HCT116 (cell line): ENCODE data around the gene RXRA. TPM values are rescaled to one million over a fixed set of nuclear protein-coding genes. Genes with fewer than 3 reads are reported as not detected.

Source experiments
- ATAC-seq: fragments of 200-7000 bp; cut with Tn5 transposase; 2 replicates; pipeline ENCODE4 v1.9.1; 2020; ENCODE audit warnings: mild to moderate bottlenecking, moderate library complexity
- BruUV-seq: library from RNA; stranded (reverse); fragments of 400-500 nt; replicated peaks from 2 replicates; lab custom pipeline; 2021; lab: Mats Ljungman, UMichigan
- CTCF ChIA-PET: fragments of 300-600 bp; sonication (Branson Sonifier 250); formaldehyde crosslinking; loops from one replicate; lab custom pipeline; 2021; ENCODE audit warnings: antibody characterized with exemption; lab: Charles Lee
- POLR2A ChIA-PET: fragments of 300-600, 350-600 bp; sonication (Branson Sonifier 250); formaldehyde crosslinking; loops from one replicate; lab custom pipeline; 2021; ENCODE audit warnings: antibody characterized with exemption; lab: Charles Lee
- RAD21 ChIA-PET, 2 experiments: fragments of 300-600 bp; sonication (Branson Sonifier 250); formaldehyde crosslinking; loops; one replicate each; lab custom pipeline; 2023; ENCODE audit warnings: low total read pairs in 2 of 2; ENCODE audit not compliant: uncharacterized antibody in 2 of 2, unreplicated experiment in 2 of 2, low non-redundant PET in 1 of 2; lab: Charles Lee
- DNase-seq: peaks from one replicate; pipeline ENCODE4 v3.0.0-alpha.2; 2010; ENCODE audit warnings: low read depth, low spot score
- H2AFZ ChIP-seq: fragments of 200-600 bp; shearing (Covaris generic), sonication (generic); 2 replicates; pipeline ENCODE4 v1.6.1; 2017; ENCODE audit warnings: low read depth, mixed run types, mixed read lengths, antibody characterized with exemption, low read length; ENCODE audit not compliant: poor library complexity, severe bottlenecking
- H3K27ac ChIP-seq: 2 replicates; pipeline ENCODE4 v1.5.1; 2012; ENCODE audit warnings: low read depth, low read length
- H3K27me3 ChIP-seq: fragments of 200-600 bp; sonication (generic); 2 replicates; pipeline ENCODE4 v1.6.1; 2016; ENCODE audit warnings: mixed run types, low read length, mixed read lengths; ENCODE audit not compliant: insufficient read depth
- H3K36me3 ChIP-seq, 2 experiments: fragments of 200-500 bp in 1 of 2; fragments of 200-600 bp in 1 of 2; sonication (Bioruptor generic) in 1 of 2; sonication (generic) in 1 of 2; 2 replicates each; pipeline versions ENCODE4 v1.5.1 to v1.6.1; 2014 to 2016; ENCODE audit warnings: low read length in 2 of 2, inconsistent platforms in 1 of 2, mixed read lengths in 1 of 2, mixed run types in 1 of 2; ENCODE audit not compliant: insufficient read depth in 2 of 2, control insufficient read depth in 1 of 2
- H3K4me1 ChIP-seq, 2 experiments: fragments of 200-600 bp in 1 of 2; sonication (generic) in 1 of 2; 2 replicates each; pipeline versions ENCODE4 v1.5.1 to v1.6.1; 2012 to 2017; ENCODE audit warnings: low read length in 2 of 2, inconsistent platforms in 1 of 2, mild to moderate bottlenecking in 1 of 2, mixed read lengths in 1 of 2, mixed run types in 1 of 2, moderate library complexity in 1 of 2; ENCODE audit not compliant: insufficient read depth in 2 of 2, control insufficient read depth in 1 of 2
- H3K4me2 ChIP-seq: fragments of 200-600 bp; sonication (generic); 2 replicates; pipeline ENCODE4 v1.6.1; 2017; ENCODE audit warnings: mixed run types, low read length, mixed read lengths
- H3K4me3 ChIP-seq, 2 experiments: fragments of 200-600 bp in 1 of 2; sonication (generic) in 1 of 2; replicated peaks in 1 of 2; 2 replicates each; pipeline ENCODE4 v1.5.1; 2011 to 2016; ENCODE audit warnings: low read length in 2 of 2, control low read depth in 1 of 2, low read depth in 1 of 2, mild to moderate bottlenecking in 1 of 2, mixed read lengths in 1 of 2, mixed run types in 1 of 2
- H3K79me2 ChIP-seq: fragments of 200-600 bp; sonication (generic); 2 replicates; pipeline ENCODE4 v1.6.1; 2017; ENCODE audit warnings: mild to moderate bottlenecking, mixed run types, low read length, moderate library complexity, mixed read lengths; ENCODE audit not compliant: insufficient read depth
- H3K9ac ChIP-seq: fragments of 200-600 bp; sonication (generic); 2 replicates; pipeline ENCODE4 v1.6.1; 2016; ENCODE audit warnings: low read length, mixed read lengths
- H3K9me2 ChIP-seq: fragments of 200-600 bp; sonication (generic), shearing (Covaris generic); 2 replicates; pipeline ENCODE4 v1.6.1; 2017; ENCODE audit warnings: mixed run types, mild to moderate bottlenecking, moderate library complexity; ENCODE audit not compliant: insufficient read depth
- H3K9me3 ChIP-seq, 2 experiments: fragments of 200-500 bp in 1 of 2; fragments of 200-600 bp in 1 of 2; sonication (Bioruptor generic) in 1 of 2; sonication (generic) in 1 of 2; 2 replicates each; pipeline ENCODE4 v1.6.1; 2014 to 2017; ENCODE audit warnings: low read length in 2 of 2, mixed read lengths in 2 of 2, inconsistent platforms in 1 of 2, low read depth in 1 of 2, mild to moderate bottlenecking in 1 of 2, mixed run types in 1 of 2, moderate library complexity in 1 of 2; ENCODE audit not compliant: control insufficient read depth in 1 of 2, insufficient read depth in 1 of 2
- H4K20me1 ChIP-seq: fragments of 200-600 bp; sonication (generic), shearing (Covaris generic); 2 replicates; pipeline ENCODE4 v1.6.1; 2017; ENCODE audit warnings: mixed run types, mild to moderate bottlenecking, moderate library complexity; ENCODE audit not compliant: insufficient read depth
- ATF3 ChIP-seq: IDR thresholded peaks from 2 replicates; pipeline ENCODE4 v1.6.1; 2012
- CBX3 ChIP-seq: IDR thresholded peaks from 2 replicates; pipeline ENCODE4 v1.6.1; 2012; ENCODE audit warnings: low read depth
- CEBPB ChIP-seq: IDR thresholded peaks from 2 replicates; pipeline ENCODE4 v1.6.1; 2012; ENCODE audit warnings: low read depth
- EGR1 ChIP-seq: IDR thresholded peaks from 2 replicates; pipeline ENCODE4 v1.6.1; 2012; ENCODE audit warnings: low read depth
- ELF1 ChIP-seq: IDR thresholded peaks from 2 replicates; pipeline ENCODE4 v1.6.1; 2012; ENCODE audit warnings: low read depth, borderline replicate concordance
- EZH2 ChIP-seq: fragments of 200-600 bp; sonication (generic); IDR thresholded peaks from 2 replicates; pipeline ENCODE4 v1.6.1; 2017; ENCODE audit warnings: antibody characterized with exemption, mixed run types
- EZH2phosphoT487 ChIP-seq: fragments of 200-600 bp; IDR thresholded peaks from 2 replicates; pipeline ENCODE4 v1.6.1; 2018; ENCODE audit warnings: antibody characterized with exemption, borderline replicate concordance
- FOSL1 ChIP-seq: IDR thresholded peaks from 2 replicates; pipeline ENCODE4 v1.6.1; 2012; ENCODE audit warnings: low read depth
- JUND ChIP-seq: IDR thresholded peaks from 2 replicates; pipeline ENCODE4 v1.6.1; 2012
- MAX ChIP-seq: IDR thresholded peaks from 2 replicates; pipeline ENCODE4 v1.6.1; 2012
- POLR2A ChIP-seq: IDR thresholded peaks from 2 replicates; pipeline ENCODE4 v1.7.0; 2011; ENCODE audit warnings: borderline replicate concordance; ENCODE audit not compliant: insufficient read depth, insufficient read length; ENCODE audit errors: extremely low read depth
- RAD21 ChIP-seq: IDR thresholded peaks from 2 replicates; pipeline ENCODE4 v1.6.1; 2012; ENCODE audit warnings: low read depth, mild to moderate bottlenecking
- REST ChIP-seq: IDR thresholded peaks from 2 replicates; pipeline ENCODE4 v1.6.1; 2012; ENCODE audit warnings: low read depth
- SRF ChIP-seq: IDR thresholded peaks from 2 replicates; pipeline ENCODE4 v1.6.1; 2012; ENCODE audit warnings: low read depth
- TCF7L2 ChIP-seq: IDR thresholded peaks from 2 replicates; pipeline ENCODE4 v1.7.0; 2011; ENCODE audit warnings: borderline replicate concordance, inconsistent platforms; ENCODE audit not compliant: insufficient read depth, insufficient read length; ENCODE audit errors: extremely low read depth
- YY1 ChIP-seq: IDR thresholded peaks from 2 replicates; pipeline ENCODE4 v1.6.1; 2011; ENCODE audit warnings: low read length, low read depth, moderate library complexity, mild to moderate bottlenecking; ENCODE audit not compliant: insufficient replicate concordance; ENCODE audit errors: extremely low read depth
- ZBTB33 ChIP-seq: IDR thresholded peaks from 2 replicates; pipeline ENCODE4 v1.6.1; 2011; ENCODE audit warnings: mild to moderate bottlenecking, low read length, moderate library complexity; ENCODE audit not compliant: insufficient replicate concordance; ENCODE audit errors: extremely low read depth
- ZFX ChIP-seq: fragments of 450-650 bp; IDR thresholded peaks from 2 replicates; pipeline ENCODE4 v1.6.1; 2017
- intact Hi-C: fragments of 100-400 bp; cut with micrococcal nuclease; formaldehyde crosslinking; loops from 2 replicates; pipeline ENCODE4 v1.10.0; 2022
- total RNA-seq: library from RNA; stranded (reverse); gene quantifications from one replicate; pipeline ENCODE4 v1.2.1, GENCODE V29; 2021; ENCODE audit not compliant: unreplicated experiment

The RXRA gene
- total RNA-seq, 1 experiment from 2014 or later = 43.9 TPM

GRCh38 chr9:134412298-134412711, 86.0 kb downstream of the RXRA start:
- H3K36me3 ChIP-seq = no peaks in the 10 kb centered on the region
- TF ChIP-seq TCF7L2 (no peak), POLR2A (no peak), EZH2 (no peak), FOSL1 (no peak), EZH2phosphoT487 (no peak), MAX (no peak), ZBTB33 (no peak), CEBPB (no peak), SRF (no peak), YY1 (no peak), ATF3 (no peak), ZFX (no peak), JUND (no peak), RAD21 (no peak), CBX3 (no peak), ELF1 (no peak), REST (no peak), EGR1 (no peak)
- DNase-seq (no peak), ATAC-seq (no peak)
- no peaks in the 10 kb centered on the region for H3K27me3 ChIP-seq
- H3K4me3 ChIP-seq = no peak overlapping the region
- intact Hi-C loops = no loop called here
- H3K27ac ChIP-seq = no peak overlapping the region
- no peak overlapping the region for H3K9ac ChIP-seq
- ChIA-PET POLR2A (no interaction called here), CTCF (no interaction called here), RAD21 (no interaction called here)
- no peaks in the 10 kb centered on the region for H3K9me2 ChIP-seq
- peaks cover 31 to 53% of the 10 kb centered on the region in 2 experiments for H3K4me1 ChIP-seq
- no peak overlapping the region for H2AFZ ChIP-seq
- H4K20me1 ChIP-seq = no peaks in the 10 kb centered on the region
- H3K9me3 ChIP-seq = no peaks in the 10 kb centered on the region
- H3K4me2 ChIP-seq = peak overlapping the region; percentile 9; the same call in 1 of the 2 replicates
- H3K79me2 ChIP-seq = peaks cover 6% of the 10 kb centered on the region; the same call in 1 of the 2 replicates
- BruUV-seq = no TSS peak
